ENCODE results near the gene CEP162. TPM values are rescaled to one million over a fixed set of nuclear protein-coding genes. Genes with fewer than 3 reads are reported as not detected.
A peak's percentile ranks its signal among the peaks of the same experiment; 100 is the strongest.
"Not testable (repeated sequence)": the region's sequence is repeated elsewhere in the genome, so short reads cannot be mapped to it uniquely, and the experiment has no call there.

Gene CEP162
- total RNA-seq, 3 donors from 2014 or later = 7.5 to 13.0 (median 9.5) TPM

GRCh38 chr6:84182001-84182400 is 45.4 kb downstream of the CEP162 start:
- no peaks in the 10 kb centered on the region for H3K9me3 ChIP-seq
- intact Hi-C loops (cut with DNase I, micrococcal nuclease) = no loop called here
- no peak for TF ChIP-seq CTCF (IDR thresholded peaks at IDR 0.05)
- H3K4me1 ChIP-seq (ENCODE audit: low read depth) = no peaks in the 10 kb centered on the region
- no peaks in the 10 kb centered on the region for H3K36me3 ChIP-seq (ENCODE audit: low read depth)
- DNase-seq (no peak), ATAC-seq (no peak)
- H3K4me3 ChIP-seq = no peak overlapping the region

- intact Hi-C loops (cut with DNase I, micrococcal nuclease) = no loop called here
- no peak for ATAC-seq
- TF ChIP-seq CTCF (IDR thresholded peaks at IDR 0.05) = no peak
Observed at GRCh38 chr6:84177241-84177640, 50.2 kb downstream of the CEP162 start.

GRCh38 chr6:84172574-84172973 is 54.9 kb downstream of the CEP162 start:
- ATAC-seq (no peak), DNase-seq (no peak)
- H3K9me3 ChIP-seq = no peaks in the 10 kb centered on the region
- intact Hi-C loops (cut with DNase I, micrococcal nuclease) = no loop called here
- H3K36me3 ChIP-seq (ENCODE audit: low read depth) = no peaks in the 10 kb centered on the region
- no peaks in the 10 kb centered on the region for H3K4me1 ChIP-seq (ENCODE audit: low read depth)
- no peak overlapping the region for H3K4me3 ChIP-seq
- no peak for TF ChIP-seq CTCF (IDR thresholded peaks at IDR 0.05)

More at GRCh38 chr6:84177241-84177640, 50.2 kb downstream of the CEP162 start:
- Histone ChIP-seq H3K4me1 (ENCODE audit: low read depth) (no peaks in the 10 kb centered on the region), H3K4me3 (no peak overlapping the region), H3K36me3 (ENCODE audit: low read depth) (no peaks in the 10 kb centered on the region), H3K9me3 (no peaks in the 10 kb centered on the region)
- peak in 2 of 3 donors; percentile 21 to 31 for DNase-seq

- TF ChIP-seq CTCF (IDR thresholded peaks at IDR 0.05) = no peak
- ATAC-seq (no peak), DNase-seq (no peak)
- intact Hi-C loops (cut with DNase I, micrococcal nuclease) = no loop called here
- no peaks in the 10 kb centered on the region for H3K36me3 ChIP-seq (ENCODE audit: low read depth)
- no peak overlapping the region for H3K4me3 ChIP-seq
- H3K9me3 ChIP-seq = no peaks in the 10 kb centered on the region
- no peaks in the 10 kb centered on the region for H3K4me1 ChIP-seq (ENCODE audit: low read depth)
Observed at GRCh38 chr6:84172080-84172479, 55.4 kb downstream of the CEP162 start.

GRCh38 chr6:84167457-84167856 is 60.0 kb downstream of the CEP162 start:
- DNase-seq (no peak), ATAC-seq (no peak)
- intact Hi-C loops (cut with DNase I, micrococcal nuclease) = no loop called here
- Histone ChIP-seq H3K36me3 (ENCODE audit: low read depth) (no peaks in the 10 kb centered on the region), H3K4me3 (no peak overlapping the region), H3K4me1 (ENCODE audit: low read depth) (no peaks in the 10 kb centered on the region), H3K9me3 (no peaks in the 10 kb centered on the region)
- no peak for TF ChIP-seq CTCF (IDR thresholded peaks at IDR 0.05)

- intact Hi-C loops (cut with DNase I, micrococcal nuclease) = no loop called here
- H3K4me3 ChIP-seq = no peak overlapping the region
- H3K36me3 ChIP-seq (ENCODE audit: low read depth) = no peaks in the 10 kb centered on the region
- no peaks in the 10 kb centered on the region for H3K4me1 ChIP-seq (ENCODE audit: low read depth)
- TF ChIP-seq CTCF (IDR thresholded peaks at IDR 0.05) = no peak
- ATAC-seq = no peak
- peak in 1 of 3 donors; percentile 4 for DNase-seq
- H3K9me3 ChIP-seq = no peaks in the 10 kb centered on the region
Observed at GRCh38 chr6:84166395-84166794, 61.0 kb downstream of the CEP162 start.

- not testable (repeated sequence) for H3K36me3 ChIP-seq (ENCODE audit: low read depth); DNase-seq
Observed at GRCh38 chr6:84164328-84164727, 63.1 kb downstream of the CEP162 start.

More at GRCh38 chr6:84164328-84164727, 63.1 kb downstream of the CEP162 start:
- H3K4me1 ChIP-seq (ENCODE audit: low read depth); H3K4me3 ChIP-seq; H3K9me3 ChIP-seq; ATAC-seq; intact Hi-C loops (cut with DNase I, micrococcal nuclease): not testable (repeated sequence)
